Mucosa of descending colon (tissue), 3 donors: ENCODE measurements around the gene SIGLEC1. TPM values are rescaled to one million over a fixed set of nuclear protein-coding genes. Genes with fewer than 3 reads are reported as not detected.

ENCODE experiments used
- ATAC-seq: fragments of 200-7000 bp; cut with Tn5 transposase; one replicate; pipeline ENCODE4 v1.9.1; 2020; ENCODE audit warnings: mild to moderate bottlenecking, moderate library complexity
- DNase-seq, 3 donors: peaks; one replicate each; pipeline ENCODE4 v3.0.0-alpha.2; 2020
- H3K36me3 ChIP-seq: fragments of 200-600 bp; one replicate; pipeline ENCODE4 v1.8.0; 2021; ENCODE audit warnings: low read depth, mild to moderate bottlenecking
- H3K4me1 ChIP-seq: fragments of 200-600 bp; one replicate; pipeline ENCODE4 v1.8.0; 2021; ENCODE audit warnings: low read depth, mild to moderate bottlenecking
- H3K4me3 ChIP-seq: fragments of 200-600 bp; one replicate; pipeline ENCODE4 v1.8.0; 2021; ENCODE audit warnings: mild to moderate bottlenecking
- H3K9me3 ChIP-seq: fragments of 200-600 bp; one replicate; pipeline ENCODE4 v1.8.0; 2021; ENCODE audit warnings: mild to moderate bottlenecking
- intact Hi-C, 2 donors: fragments of 100-400 bp; cut with DNase I in 1 of 2; cut with micrococcal nuclease in 1 of 2; formaldehyde crosslinking; loops; one replicate each; pipeline versions ENCODE4 v1.11.0 to v1.11.1; 2022; cut with DNase I, micrococcal nuclease
- total RNA-seq, 3 donors: library from RNA; stranded (reverse); fragmentation: NEBNext Ultra II Directional in 2 of 3; extraction: Animal tissue kit (Norgen Biotek cat#: 25700) in 2 of 3; gene quantifications; one replicate each; pipeline versions ENCODE4 v1.2.1 to v1.2.4, GENCODE V29; 2021 to 2023
- TF ChIP-seq, protein P1 (sequence below): fragments of 200-600 bp; IDR thresholded peaks from one replicate; pipeline ENCODE4 v1.8.0; 2022; ENCODE audit warnings: antibody characterized with exemption, mild to moderate bottlenecking
- donor health status: DM: no; HTN: no; CAD: no; lungs with moderate emphysema.
- donor health status: DM: no; HTN: no; CAD: no.
- donor health status: DM: no; HTN: yes; CAD: no.

The SIGLEC1 gene
- total RNA-seq, 3 donors from 2014 or later, result 3.3 to 21.7 (median 12.2) TPM

DNA sequence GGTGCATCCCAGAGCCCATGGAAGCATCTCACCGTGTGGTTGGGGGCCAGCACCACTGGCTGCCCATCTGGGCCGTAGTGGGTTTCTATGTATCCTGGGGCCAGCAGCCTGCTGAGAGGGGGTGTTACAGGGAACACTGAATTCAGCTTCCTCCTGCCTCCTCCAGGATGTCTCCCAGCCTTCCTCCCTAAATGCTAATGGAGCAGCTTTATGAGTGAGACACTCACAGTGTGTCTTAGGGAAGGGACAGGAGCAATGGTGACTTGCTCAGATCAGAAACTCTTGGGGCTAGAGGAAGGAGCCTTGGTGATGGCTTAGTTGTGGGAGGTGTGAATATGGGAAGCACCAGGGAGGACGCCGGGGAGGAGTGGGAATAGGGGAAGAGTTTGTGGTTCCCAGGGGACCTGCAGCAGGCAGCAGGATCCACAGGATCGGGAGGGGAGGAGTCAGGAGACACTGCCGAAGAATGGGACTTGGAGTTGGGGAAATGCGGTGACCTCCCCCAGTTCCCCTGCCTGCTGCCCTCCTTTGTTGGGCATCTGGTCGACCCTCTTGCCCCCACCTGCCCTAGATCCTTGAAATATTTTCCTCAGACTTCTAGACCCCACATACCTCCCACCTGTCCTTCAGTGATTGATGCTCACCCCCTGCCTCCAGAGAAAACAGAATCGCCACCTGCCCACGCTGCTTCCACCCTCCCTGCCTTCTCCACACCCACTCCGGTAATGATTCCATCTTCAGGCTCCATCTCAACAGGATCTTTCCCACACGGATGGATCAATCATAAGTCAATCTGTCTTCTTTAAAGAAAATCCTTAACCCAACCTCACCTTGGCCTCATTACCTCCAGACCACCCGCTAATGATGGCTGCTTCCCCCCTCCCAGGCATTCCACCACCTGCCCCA, 37.2 kb downstream of the SIGLEC1 start:
- Histone ChIP-seq H3K4me1 (no peaks in the 10 kb centered on the region), H3K9me3 (no peaks in the 10 kb centered on the region), H3K36me3 (no peaks in the 10 kb centered on the region), H3K4me3 (no peak overlapping the region)
- intact Hi-C loops, result loop anchor here (5.0 to 10.0 kb wide), 2 partner anchors 37 to 400 kb away; partner anchors contain the start of gene SIGLEC1 (in 2 of the 2)
- no peak for ATAC-seq
- TF ChIP-seq, protein P1, sequence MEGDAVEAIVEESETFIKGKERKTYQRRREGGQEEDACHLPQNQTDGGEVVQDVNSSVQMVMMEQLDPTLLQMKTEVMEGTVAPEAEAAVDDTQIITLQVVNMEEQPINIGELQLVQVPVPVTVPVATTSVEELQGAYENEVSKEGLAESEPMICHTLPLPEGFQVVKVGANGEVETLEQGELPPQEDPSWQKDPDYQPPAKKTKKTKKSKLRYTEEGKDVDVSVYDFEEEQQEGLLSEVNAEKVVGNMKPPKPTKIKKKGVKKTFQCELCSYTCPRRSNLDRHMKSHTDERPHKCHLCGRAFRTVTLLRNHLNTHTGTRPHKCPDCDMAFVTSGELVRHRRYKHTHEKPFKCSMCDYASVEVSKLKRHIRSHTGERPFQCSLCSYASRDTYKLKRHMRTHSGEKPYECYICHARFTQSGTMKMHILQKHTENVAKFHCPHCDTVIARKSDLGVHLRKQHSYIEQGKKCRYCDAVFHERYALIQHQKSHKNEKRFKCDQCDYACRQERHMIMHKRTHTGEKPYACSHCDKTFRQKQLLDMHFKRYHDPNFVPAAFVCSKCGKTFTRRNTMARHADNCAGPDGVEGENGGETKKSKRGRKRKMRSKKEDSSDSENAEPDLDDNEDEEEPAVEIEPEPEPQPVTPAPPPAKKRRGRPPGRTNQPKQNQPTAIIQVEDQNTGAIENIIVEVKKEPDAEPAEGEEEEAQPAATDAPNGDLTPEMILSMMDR, result no peak
- DNase-seq, result no peak

DNA sequence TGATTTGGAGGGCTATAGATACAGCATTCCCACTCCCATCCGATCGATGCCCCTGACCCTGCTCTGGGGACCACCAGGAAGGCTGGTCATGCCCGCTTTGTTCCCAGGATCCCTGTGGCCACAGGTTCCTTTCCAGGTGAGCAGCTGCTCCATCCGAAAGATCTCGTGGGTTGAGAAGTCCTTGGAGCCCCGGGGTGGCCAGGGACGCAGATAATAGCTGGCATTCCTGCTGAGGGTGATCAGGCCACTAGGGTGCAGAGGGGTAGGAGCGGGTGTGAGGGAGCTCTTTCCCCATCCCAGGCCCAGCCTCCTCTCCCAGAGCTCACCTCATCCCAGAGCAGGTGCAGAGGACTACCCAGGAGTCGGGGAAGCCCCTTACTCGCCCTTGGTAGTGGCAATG, 38.0 kb downstream of the SIGLEC1 start:
- no peaks in the 10 kb centered on the region for H3K36me3 ChIP-seq
- intact Hi-C loops, result loop anchor here in 1 of 2 donors (10.0 kb wide), 1 partner anchor 400 kb away; no protein-coding TSS in a partner anchor

DNA sequence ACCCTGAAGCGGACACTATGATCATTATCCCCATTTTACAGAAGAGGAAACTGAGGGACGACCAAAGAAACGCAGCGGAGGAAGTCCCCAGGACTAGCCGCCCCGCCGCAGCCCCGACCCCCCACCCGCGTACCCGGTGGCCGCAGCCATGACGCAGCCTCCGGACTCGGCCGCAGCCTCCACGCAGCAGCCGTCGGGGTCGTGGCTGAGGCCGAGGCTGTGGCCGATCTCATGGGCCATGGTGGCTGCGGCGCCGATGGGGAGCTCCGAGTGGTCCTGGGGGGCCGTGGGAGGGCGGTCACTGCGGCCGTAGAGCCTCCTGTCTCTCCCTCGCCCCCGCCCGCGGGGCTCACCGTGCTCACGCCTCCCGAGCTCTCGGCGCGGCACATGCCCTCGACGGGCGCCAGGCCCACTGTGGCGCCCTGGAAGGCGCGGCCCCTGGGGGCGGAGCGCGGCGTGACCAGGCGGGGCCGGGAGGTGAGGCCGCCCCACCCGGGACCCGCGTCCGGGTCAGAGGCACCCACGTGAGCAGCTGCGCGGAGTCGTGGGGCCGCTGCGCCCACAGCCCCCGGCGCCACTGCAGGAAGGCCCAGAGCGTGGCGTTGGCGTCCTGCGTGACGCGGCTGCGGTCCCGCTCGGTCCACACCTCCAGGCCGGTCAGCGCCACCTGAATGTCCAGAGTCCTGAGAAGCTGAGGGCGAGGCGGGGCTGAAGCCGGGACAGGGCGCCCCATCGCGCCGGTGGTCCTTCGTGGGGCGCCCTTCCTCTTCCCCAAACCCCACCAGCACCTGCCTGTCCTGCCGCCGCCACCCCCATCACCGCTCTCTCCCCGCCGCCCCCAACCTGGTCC, 39.0 kb downstream of the SIGLEC1 start:
- no peak for DNase-seq
- intact Hi-C loops, result loop anchor here in 1 of 2 donors (10.0 kb wide), 1 partner anchor 401 kb away; no protein-coding TSS in a partner anchor

More for the DNA sequence above, 38.0 kb downstream of the SIGLEC1 start:
- TF ChIP-seq, protein P1, result no peak
- no peak for ATAC-seq
- no peaks in the 10 kb centered on the region for H3K9me3 ChIP-seq
- H3K4me1 ChIP-seq, result no peaks in the 10 kb centered on the region
- H3K4me3 ChIP-seq, result no peak overlapping the region
- DNase-seq, result no peak

DNA sequence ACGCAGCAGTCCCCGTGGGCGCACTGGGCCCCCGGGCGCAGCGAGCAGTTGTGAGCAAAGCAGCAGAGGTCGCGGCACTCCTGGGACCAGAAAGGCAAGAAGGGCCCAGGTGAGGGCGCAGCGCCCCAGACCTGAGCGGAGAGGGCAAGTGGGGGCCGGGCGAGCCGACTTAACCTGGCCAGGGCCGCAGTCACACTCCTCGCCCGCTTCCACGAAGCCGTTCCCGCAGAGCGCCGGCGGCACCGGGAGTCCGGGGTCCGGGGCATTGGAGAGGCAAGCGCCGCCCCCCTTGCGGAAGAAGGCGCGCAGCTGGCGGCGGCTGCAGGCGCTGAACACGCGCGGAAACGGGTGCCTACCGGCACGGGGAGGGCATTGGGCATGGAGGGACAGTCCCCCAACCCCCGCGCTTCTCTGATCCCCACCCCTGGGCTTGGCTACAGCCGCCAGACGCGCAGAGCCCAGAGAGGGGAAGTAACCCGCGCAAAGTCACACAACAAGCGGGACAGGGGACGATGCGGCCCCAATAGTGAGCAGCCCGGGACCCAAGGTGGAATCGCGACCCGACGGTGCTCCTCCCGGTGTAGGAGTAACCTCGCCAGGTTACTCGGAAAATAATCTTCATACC, 39.7 kb downstream of the SIGLEC1 start:
- H3K4me3 ChIP-seq, result no peak overlapping the region
- TF ChIP-seq, protein P1, result no peak
- H3K4me1 ChIP-seq, result no peaks in the 10 kb centered on the region
- DNase-seq (no peak), ATAC-seq (no peak)
- no peaks in the 10 kb centered on the region for H3K9me3 ChIP-seq
- intact Hi-C loops, result loop anchor here in 1 of 2 donors (10.0 kb wide), 1 partner anchor 402 kb away; no protein-coding TSS in a partner anchor
- no peaks in the 10 kb centered on the region for H3K36me3 ChIP-seq

More for the DNA sequence above, 39.0 kb downstream of the SIGLEC1 start:
- no peaks in the 10 kb centered on the region for H3K36me3 ChIP-seq
- no peaks in the 10 kb centered on the region for H3K9me3 ChIP-seq
- H3K4me3 ChIP-seq, result no peak overlapping the region
- no peaks in the 10 kb centered on the region for H3K4me1 ChIP-seq
- TF ChIP-seq, protein P1, result no peak
- ATAC-seq, result no peak

DNA sequence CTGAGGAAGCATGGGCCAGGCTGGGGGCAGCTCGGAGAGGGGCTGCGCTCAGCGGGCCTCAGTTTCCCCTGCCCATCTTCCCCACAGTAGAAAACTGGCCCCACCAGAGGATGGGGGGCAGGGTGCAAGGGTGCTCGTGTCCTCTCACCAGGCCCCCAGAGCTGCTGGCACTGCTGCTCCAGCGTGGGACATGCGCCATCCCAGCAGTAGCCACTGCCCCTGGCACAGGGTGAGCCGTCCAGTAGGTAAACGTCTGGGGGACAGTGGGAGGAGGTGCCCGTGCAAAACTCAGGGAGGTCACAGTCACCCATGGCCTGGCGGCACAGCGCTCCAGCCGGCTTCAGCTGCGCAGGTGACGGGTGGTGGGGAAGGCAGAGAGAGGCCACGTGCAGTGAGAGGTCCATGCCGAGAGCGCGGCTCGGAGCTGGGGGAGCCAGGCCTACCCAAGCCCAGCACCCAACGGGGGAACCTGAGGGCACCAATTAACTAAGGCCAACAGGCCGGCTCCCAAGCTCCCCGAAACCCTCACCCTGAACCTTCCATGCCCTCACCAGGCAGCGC, 40.3 kb downstream of the SIGLEC1 start:
- intact Hi-C loops, result loop anchor here in 1 of 2 donors (10.0 kb wide), 1 partner anchor 403 kb away; no protein-coding TSS in a partner anchor
- H3K36me3 ChIP-seq, result no peaks in the 10 kb centered on the region

More for the DNA sequence above, 40.3 kb downstream of the SIGLEC1 start:
- ATAC-seq (no peak), DNase-seq (peak in 1 of 3 donors; percentile 36)
- Histone ChIP-seq H3K9me3 (no peaks in the 10 kb centered on the region), H3K4me3 (no peak overlapping the region), H3K4me1 (no peaks in the 10 kb centered on the region)
- TF ChIP-seq, protein P1, result no peak
